ENCODE data around the gene TAL1.
A peak's percentile ranks its signal among the peaks of the same experiment; 100 is the strongest.
"Not testable (repeated sequence)": the region's sequence is repeated elsewhere in the genome, so short reads cannot be mapped to it uniquely, and the experiment has no call there.

Gene TAL1

DNA sequence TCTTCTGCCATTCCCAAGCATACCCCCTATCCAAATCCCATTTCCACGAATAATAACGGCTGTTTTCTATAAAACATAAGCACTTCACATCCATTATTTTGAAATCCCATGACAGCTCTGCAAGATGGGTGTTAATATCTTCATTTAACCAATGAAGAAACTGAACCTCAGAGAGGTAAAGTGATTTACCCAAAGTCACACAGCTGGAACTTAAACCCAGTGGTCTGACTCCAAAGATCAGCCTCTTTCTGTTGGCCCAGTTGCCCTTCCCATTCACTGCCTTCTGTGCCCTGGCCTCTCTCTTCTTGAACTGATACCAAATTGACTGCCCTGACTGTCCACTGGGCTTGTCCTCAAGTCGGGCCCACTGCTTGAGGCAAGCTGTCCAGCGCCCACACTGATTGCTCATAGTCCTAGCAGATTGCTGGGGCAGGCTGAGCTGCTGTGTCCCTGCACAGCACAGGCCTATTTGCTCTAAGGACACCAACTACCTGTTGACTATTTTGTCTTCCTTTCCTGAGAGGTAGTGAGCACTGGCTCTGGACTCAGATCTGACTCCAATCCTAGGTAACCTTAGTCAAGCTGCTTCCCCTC is 19.3 kb downstream of the TAL1 start:
- DNase-seq (ENCODE audit: low read depth) = no peak

- no peak for DNase-seq (ENCODE audit: low read depth)
Measured at GRCh38 chr1:47211796-47212269, 20.2 kb downstream of the TAL1 start.

- no peak for DNase-seq (ENCODE audit: low read depth)
Measured at GRCh38 chr1:47210666-47211065, 21.4 kb downstream of the TAL1 start.

DNA sequence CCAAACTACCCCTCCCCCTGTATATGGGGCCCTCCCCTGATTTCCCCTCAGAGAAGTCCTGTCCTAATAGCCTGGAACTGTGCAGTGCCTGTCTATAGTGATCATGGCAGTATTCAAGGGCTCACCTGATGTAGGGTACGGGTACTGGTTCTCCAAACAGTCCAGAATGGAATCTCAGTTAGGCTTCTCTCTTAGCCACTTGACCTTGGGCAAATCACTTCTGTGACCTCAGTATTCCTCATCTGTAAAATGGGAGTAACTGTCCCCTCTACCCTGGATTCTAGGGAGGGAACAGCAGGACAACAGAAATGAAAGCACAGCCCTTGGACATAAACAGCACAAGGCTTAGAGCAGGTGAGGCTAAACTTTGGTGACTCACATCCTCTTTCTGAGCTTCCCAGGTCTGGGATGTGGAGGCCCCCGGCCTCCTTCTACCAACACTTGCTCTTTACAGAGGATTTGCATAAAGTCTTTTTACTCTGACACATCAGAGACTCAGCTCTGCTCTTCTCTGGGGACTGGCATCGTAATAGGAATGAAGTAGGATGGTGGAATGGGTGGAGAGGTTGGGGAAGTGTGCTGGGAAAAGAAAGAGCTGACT is 22.2 kb downstream of the TAL1 start:
- no peak for DNase-seq (ENCODE audit: low read depth)

DNA sequence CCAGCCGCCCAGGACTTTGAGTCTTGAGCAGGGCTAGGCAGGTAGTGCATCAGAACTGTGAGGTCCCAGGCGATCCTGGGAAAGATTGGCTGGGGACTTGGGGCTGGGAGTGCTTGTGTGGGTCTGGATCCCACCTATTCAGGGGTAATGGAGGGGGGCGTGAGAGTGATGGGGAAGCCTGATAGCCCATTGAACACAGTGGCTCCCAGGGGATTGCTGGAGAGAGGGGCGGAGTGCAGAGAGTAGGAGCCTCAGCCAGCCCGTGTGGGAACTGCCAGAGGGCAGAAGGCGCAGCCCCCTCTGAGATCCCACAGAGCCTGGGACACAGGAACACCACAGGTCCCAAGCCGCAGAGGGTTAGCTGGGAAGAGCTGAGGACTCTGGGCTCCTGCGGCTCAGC is 22.9 kb downstream of the TAL1 start:
- no peak for DNase-seq (ENCODE audit: low read depth)

- DNase-seq (ENCODE audit: low read depth) = no peak
Measured at GRCh38 chr1:47208374-47208850, 23.6 kb downstream of the TAL1 start.

DNA sequence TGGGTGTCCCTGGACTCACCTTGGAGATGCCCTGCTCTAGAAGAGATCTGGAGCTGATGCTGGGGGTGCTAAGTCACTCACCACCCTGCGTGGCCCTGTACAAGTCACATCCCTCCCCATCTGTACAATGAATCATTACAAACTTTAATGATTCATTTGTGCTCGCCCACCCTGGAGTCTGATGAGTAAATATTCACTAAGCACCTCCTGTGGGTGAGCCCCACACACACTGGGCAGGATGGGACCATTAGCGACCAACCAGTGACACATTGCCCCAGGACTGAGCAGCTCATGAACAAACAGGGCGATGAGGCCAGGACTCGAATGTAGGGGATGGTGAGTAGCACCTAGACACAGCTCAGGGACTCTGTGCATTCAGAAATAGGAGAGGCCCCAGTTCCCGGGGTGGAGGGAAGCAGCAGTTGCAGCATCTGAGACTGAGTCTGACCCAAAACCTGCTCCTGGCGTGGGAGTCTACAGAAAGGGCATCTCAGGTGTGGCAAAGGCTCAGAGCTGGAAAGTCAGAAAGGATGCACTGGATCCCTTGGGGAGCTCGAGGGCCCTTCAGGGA is 24.1 kb downstream of the TAL1 start:
- no peak for DNase-seq (ENCODE audit: low read depth)

DNA sequence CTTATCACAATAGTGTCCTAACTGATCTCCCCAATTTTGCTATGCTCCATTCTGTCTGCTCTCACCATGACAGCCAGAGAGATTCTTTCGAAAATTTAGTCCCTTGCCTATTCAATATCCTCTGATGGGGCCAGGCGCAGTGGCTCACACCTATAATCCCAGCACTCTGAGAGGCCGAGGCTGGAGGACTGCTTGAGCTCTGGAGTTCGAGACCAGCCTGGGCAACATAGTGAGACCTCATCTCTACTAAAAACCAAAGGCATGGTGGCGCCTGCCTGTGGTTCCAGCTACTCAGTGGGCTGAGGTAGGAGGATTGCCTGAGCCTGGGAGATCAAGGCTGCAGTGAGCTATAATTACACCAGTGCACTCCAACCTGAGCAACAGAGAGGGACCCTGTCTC is 26.1 kb downstream of the TAL1 start:
- no peak for DNase-seq (ENCODE audit: low read depth)

DNA sequence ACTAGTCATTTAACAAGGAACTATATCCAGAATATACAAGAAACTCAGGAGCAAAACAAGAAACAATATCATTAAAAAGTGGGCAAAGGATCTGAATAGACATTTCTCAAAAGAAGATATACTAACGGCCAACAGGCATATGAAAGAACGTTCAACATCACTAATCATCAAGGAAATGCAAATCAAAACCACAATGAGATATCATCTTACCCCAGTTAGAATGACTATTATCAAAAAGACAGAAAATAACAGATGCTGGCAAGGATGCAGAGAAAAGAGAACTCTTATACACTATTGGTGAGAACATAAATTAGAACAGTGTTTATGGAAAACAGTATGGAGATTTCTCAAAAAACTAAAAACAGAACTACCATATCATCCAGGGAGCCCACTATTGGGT is 28.5 kb downstream of the TAL1 start:
- DNase-seq (ENCODE audit: low read depth) = not testable (repeated sequence)

- DNase-seq (ENCODE audit: low read depth) = no peak
Measured at GRCh38 chr1:47201179-47201578, 30.8 kb downstream of the TAL1 start.

DNA sequence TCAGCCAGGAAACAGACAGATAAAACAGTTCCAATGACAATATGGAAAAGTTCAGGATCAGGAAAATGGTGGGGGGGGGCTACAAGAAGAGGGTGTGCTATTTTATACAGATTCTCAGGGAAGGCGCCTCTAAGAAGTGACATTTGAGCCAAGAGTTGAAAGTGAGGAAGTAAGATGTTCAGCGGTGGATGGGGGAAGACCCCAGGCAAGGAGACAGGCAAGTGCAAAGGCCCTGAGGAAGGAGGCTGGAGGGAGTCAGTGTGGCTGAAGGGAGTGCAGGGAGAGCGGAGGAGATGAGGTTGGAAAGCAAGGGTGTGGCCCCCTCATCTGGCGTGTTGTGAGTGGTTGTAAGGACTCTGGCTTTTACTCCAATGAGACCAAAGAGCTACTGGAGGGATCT is 33.8 kb downstream of the TAL1 start:
- DNase-seq (ENCODE audit: low read depth) = no peak

DNA sequence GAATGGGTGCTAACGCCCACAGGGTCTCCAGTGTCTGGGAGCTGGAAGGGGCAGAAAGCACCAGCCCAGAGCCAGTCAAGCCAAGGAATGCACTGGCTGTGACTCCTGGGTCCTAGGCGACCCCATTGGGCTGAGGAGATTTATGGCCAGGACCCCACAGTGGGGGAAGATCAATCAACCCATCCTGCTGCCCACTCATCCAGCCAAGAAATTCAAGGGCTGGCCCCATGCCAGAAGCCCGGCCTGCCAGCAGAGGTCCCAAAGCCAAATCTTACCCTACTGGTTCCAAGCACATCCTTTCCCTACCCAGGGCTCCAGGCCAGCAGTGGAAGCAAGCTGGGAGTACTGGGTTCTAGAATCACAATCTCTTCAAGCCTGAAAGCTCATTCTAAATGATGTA is 35.4 kb downstream of the TAL1 start:
- no peak for DNase-seq (ENCODE audit: low read depth)

GRCh38 chr1:47195981-47196380 is 36.0 kb downstream of the TAL1 start:
- not testable (repeated sequence) for DNase-seq (ENCODE audit: low read depth)

GRCh38 chr1:47194311-47194710 is 37.7 kb downstream of the TAL1 start:
- DNase-seq (ENCODE audit: low read depth) = no peak

GRCh38 chr1:47193496-47193895 is 38.5 kb downstream of the TAL1 start:
- DNase-seq (ENCODE audit: low read depth) = not testable (repeated sequence)

GRCh38 chr1:47192458-47193384 is 39.3 kb downstream of the TAL1 start:
- DNase-seq (ENCODE audit: low read depth) = peak; percentile 30

- DNase-seq (ENCODE audit: low read depth) = no peak
Measured at GRCh38 chr1:47191940-47192457, 40.0 kb downstream of the TAL1 start.

DNA sequence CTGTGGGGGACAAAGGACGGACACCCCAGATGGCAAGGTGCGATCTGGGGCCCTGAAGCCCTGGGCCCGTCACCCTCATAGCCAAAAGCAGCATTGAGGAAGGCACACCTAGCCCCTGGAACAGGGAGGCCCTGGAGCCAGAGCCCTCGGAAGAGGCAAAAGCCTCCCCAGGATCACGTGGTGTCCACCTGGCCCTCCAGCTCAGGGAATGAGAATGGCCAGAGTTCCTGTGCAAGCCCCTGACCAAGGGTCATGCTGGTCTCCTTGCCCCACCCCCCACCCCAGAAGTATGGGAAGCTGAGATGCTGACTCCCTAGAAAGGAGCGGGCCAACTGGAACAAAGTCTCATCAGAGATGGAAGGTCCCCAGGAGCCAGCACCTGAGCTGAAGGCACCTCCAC is 41.2 kb downstream of the TAL1 start:
- no peak for DNase-seq (ENCODE audit: low read depth)

- no peak for DNase-seq (ENCODE audit: low read depth)
Measured at GRCh38 chr1:47190509-47190855, 41.5 kb downstream of the TAL1 start.

- DNase-seq (ENCODE audit: low read depth) = no peak
Measured at GRCh38 chr1:47189844-47190508, 42.0 kb downstream of the TAL1 start, which contains the start of gene PDZK1IP1. PDZK1IP1 (minus strand) TSS chr1:47190036; CDS start chr1:47189932, 104 bp downstream.
